ENCODE data around the gene MAML2. TPM values are rescaled to one million over a fixed set of nuclear protein-coding genes. Genes with fewer than 3 reads are reported as not detected.

Gene MAML2
- total RNA-seq, 4 donors from 2014 or later: 20.0 to 33.7 (median 23.2) TPM

- H3K4me1 ChIP-seq: peaks cover 0 to 7% (median 0%) of the 10 kb centered on the region in 4 donors
- WGBS: 92% methylated on average over 6 of the region's 6 CpGs
- DNase-seq (ENCODE audit: extremely low spot score): no peak
- H3K4me3 ChIP-seq: no peak overlapping the region
- no peaks in the 10 kb centered on the region for H3K9me3 ChIP-seq
- peaks cover 0 to 3% (median 0%) of the 10 kb centered on the region in 4 donors for H3K36me3 ChIP-seq
- H3K27ac ChIP-seq (replicated peaks in 1 of 4): no peak overlapping the region
- intact Hi-C loops (cut with DNase I): no loop called here
- TF ChIP-seq POLR2A (IDR thresholded peaks at IDR 0.05; ENCODE audit: low read depth): no peak
- TF ChIP-seq CTCF (IDR thresholded peaks at IDR 0.05): no peak
- no peak for TF ChIP-seq POLR2AphosphoS5 (IDR thresholded peaks at IDR 0.05)
- no peak for TF ChIP-seq EP300 (IDR thresholded peaks at IDR 0.05)
- H3K27me3 ChIP-seq: no peaks in the 10 kb centered on the region
Observed at GRCh38 chr11:96178887-96179279, 164.1 kb downstream of the MAML2 start.

GRCh38 chr11:96178049-96178886 lies 164.7 kb downstream of the MAML2 start:
- intact Hi-C loops (cut with DNase I): no loop called here
- WGBS: 87% methylated on average over 12 of the region's 12 CpGs
- H3K9me3 ChIP-seq: no peaks in the 10 kb centered on the region
- H3K27me3 ChIP-seq: no peaks in the 10 kb centered on the region
- peaks cover 0 to 3% (median 0%) of the 10 kb centered on the region in 4 donors for H3K36me3 ChIP-seq
- DNase-seq (ENCODE audit: extremely low spot score): no peak
- no peak overlapping the region for H3K4me3 ChIP-seq
- TF ChIP-seq EP300 (IDR thresholded peaks at IDR 0.05): no peak
- TF ChIP-seq POLR2A (IDR thresholded peaks at IDR 0.05; ENCODE audit: low read depth): no peak
- no peak for TF ChIP-seq CTCF (IDR thresholded peaks at IDR 0.05)
- TF ChIP-seq POLR2AphosphoS5 (IDR thresholded peaks at IDR 0.05): no peak
- no peak overlapping the region for H3K27ac ChIP-seq (replicated peaks in 1 of 4)
- H3K4me1 ChIP-seq: peaks cover 0 to 7% (median 0%) of the 10 kb centered on the region in 4 donors

- H3K4me1 ChIP-seq: peaks cover 0 to 7% (median 0%) of the 10 kb centered on the region in 4 donors
- H3K36me3 ChIP-seq: peaks cover 0 to 3% (median 0%) of the 10 kb centered on the region in 4 donors
- TF ChIP-seq EP300 (IDR thresholded peaks at IDR 0.05) (no peak), CTCF (IDR thresholded peaks at IDR 0.05) (no peak), POLR2A (IDR thresholded peaks at IDR 0.05; ENCODE audit: low read depth) (no peak), POLR2AphosphoS5 (IDR thresholded peaks at IDR 0.05) (no peak)
- WGBS: 74% methylated on average over 3 of the region's 3 CpGs
- no peaks in the 10 kb centered on the region for H3K9me3 ChIP-seq
- no peaks in the 10 kb centered on the region for H3K27me3 ChIP-seq
- no peak overlapping the region for H3K27ac ChIP-seq (replicated peaks in 1 of 4)
- H3K4me3 ChIP-seq: no peak overlapping the region
- intact Hi-C loops (cut with DNase I): no loop called here
- no peak for DNase-seq (ENCODE audit: extremely low spot score)
Observed at GRCh38 chr11:96177146-96177545, 165.8 kb downstream of the MAML2 start.

- DNase-seq (ENCODE audit: extremely low spot score): no peak
- Histone ChIP-seq H3K9me3 (no peaks in the 10 kb centered on the region), H3K27me3 (no peaks in the 10 kb centered on the region), H3K4me3 (no peak overlapping the region), H3K27ac (replicated peaks in 1 of 4) (no peak overlapping the region), H3K36me3 (peaks cover 0 to 3% (median 0%) of the 10 kb centered on the region in 4 donors), H3K4me1 (peaks cover 5 to 12% (median 9%) of the 10 kb centered on the region in 4 donors)
- intact Hi-C loops (cut with DNase I): no loop called here
- 86% methylated on average over 5 of the region's 5 CpGs for WGBS
- TF ChIP-seq POLR2A (IDR thresholded peaks at IDR 0.05; ENCODE audit: low read depth) (no peak), POLR2AphosphoS5 (IDR thresholded peaks at IDR 0.05) (no peak), EP300 (IDR thresholded peaks at IDR 0.05) (no peak), CTCF (IDR thresholded peaks at IDR 0.05) (no peak)
Observed at GRCh38 chr11:96173906-96174305, 169.1 kb downstream of the MAML2 start.

Measured in esophagus muscularis mucosa (tissue), 4 donors.